D341Med (cell line): Measurements from ENCODE around the gene PRDM8.
"Not testable (repeated sequence)": the region's sequence is repeated elsewhere in the genome, so short reads cannot be mapped to it uniquely, and the experiment has no call there.

ENCODE experiments used
- DNase-seq: peaks from one replicate; pipeline ENCODE4 v3.0.0; 2012; ENCODE audit warnings: low spot score

The PRDM8 gene

GRCh38 chr4:80228460-80228859 lies 31.2 kb downstream of the PRDM8 start:
- no peak for DNase-seq

DNA sequence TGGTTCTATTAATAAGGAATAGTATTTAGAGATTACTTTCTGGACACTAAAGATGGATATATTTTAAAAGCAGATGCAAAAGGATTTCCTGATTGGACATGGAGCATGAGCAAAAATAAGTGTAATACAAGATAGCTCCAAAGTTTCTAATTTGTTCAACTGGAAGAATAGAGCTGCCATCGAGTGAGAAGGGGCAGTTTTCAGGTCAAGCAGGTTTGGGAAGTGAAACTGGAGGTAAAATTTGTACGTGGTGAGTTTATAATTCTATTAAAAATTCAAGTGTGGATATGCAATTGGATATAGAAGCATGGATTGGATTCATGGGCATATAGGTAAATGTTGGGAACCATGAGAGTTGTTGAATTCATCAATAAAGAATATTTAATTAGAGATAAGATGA lies 31.8 kb downstream of the PRDM8 start:
- no peak for DNase-seq

DNA sequence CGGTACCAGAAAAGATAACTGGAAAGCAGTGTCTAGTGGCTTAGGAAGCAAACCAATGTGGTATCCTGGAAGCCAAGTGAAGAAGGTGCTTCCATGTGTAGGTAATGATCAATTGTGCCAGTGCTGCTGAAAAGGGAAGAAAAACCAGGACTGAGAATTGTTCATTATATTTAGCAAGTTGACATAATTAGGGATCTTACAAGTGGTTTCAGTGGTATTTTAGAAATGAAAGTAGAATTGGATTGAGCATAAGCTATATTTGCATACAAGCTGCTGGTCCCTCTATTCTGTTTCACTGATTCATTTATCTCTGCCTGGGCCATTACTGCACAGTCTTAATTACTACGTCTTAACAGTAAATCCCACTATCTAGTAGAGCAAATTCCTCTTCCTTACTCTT lies 32.3 kb downstream of the PRDM8 start:
- no peak for DNase-seq

DNA sequence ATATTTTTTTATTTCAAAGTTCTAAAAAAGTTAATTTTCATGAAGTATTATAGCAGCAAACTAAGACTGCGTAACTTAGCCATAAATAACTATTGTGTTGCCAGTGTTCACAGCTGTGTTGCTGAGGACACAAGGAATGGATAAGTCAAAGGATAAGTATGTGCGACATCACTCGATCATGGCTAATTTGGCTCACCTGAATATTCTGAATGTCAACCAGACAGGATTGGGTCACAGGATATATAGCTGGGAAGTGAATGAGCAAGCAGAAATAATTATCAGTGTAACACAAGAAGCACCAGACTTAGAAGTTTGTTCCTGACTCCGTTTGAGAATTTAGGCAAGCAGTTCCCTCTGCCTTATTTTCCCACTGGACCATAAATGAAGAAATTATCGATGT lies 33.9 kb downstream of the PRDM8 start:
- DNase-seq = no peak

DNA sequence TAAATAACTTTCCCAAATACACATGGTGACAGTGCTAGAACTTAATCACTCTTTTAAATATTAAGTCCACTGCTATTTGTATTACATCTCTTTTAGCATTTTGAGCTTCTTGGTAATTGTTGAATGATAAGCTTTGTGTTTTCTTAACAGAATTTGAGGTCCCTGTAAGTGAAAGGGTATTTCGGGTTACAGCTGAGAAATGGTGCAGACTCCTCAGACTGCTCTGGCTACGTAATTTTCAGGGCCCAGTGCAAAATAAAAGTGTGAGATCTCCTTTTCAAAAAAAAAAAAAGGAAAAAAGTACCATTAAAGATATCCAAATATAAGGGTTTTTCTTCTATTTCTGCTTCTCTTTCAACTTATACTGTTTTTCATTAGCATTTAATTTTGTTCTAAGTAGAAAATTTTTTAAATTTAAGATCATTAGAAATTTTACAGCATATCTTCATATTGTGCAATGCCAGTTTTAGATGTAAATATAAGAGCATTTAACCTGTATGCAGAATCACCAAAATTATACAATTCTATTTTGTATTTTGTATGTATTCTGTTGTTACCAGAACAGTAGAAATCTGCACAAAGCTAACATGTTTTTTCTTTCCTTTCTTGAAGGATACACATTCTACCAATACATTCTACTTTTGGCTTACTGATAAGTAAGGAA lies 35.5 kb downstream of the PRDM8 start:
- no peak for DNase-seq

DNA sequence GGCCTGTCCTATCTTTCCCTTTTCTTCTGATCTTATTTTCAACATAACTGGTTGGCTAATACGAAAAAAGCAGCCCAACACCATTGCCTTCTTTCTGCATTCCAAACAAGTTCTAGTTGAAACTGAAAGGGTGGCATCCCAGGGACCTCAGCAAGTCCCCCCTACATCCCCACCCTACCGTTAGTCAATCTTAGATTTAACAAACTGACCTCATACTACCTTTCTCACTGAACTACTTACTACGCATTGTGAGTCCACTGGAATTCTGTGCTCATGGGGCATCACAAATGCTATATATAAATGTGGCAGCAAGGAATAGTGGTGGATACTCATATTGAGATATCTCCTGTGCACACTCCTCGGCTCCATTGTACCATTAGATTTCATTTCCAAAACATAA lies 36.1 kb downstream of the PRDM8 start:
- DNase-seq = no peak

DNA sequence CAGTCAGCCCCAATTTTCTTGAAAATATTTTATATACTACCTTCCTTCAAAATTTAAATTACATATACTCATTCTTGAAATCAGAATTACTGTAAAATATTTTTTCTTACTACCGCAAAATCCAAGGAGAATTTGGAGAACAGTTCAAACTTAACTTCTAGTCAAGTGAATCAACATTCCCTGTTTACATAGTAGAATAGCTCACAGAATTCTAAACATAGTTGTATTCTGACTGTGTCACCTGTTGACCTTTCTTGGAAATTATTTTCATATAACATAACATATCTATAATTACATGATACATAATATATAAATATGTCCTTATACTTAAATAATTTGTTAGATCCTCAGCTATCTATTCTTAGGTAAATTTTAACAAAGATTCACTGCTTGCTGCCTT lies 38.1 kb downstream of the PRDM8 start:
- no peak for DNase-seq

DNA sequence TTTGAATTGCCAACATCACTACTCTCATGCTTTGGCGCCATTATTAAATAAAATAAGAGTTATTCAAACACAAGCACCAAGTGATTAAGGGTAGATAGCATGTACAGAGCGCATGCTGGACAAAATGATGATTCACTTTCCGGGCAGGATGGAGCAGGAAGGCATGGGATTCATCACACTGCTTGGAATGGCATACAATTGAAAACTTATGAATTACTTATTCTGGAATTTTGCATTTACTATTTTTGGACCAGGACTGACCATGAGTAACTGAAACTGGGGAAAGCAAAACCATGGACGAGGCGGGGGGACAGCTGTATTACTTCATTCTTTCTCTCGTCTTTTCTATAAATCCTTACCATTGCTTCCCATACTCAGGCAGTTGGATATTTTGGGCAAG lies 40.7 kb downstream of the PRDM8 start:
- no peak for DNase-seq

GRCh38 chr4:80239480-80240150 lies 42.3 kb downstream of the PRDM8 start:
- DNase-seq = no peak

DNA sequence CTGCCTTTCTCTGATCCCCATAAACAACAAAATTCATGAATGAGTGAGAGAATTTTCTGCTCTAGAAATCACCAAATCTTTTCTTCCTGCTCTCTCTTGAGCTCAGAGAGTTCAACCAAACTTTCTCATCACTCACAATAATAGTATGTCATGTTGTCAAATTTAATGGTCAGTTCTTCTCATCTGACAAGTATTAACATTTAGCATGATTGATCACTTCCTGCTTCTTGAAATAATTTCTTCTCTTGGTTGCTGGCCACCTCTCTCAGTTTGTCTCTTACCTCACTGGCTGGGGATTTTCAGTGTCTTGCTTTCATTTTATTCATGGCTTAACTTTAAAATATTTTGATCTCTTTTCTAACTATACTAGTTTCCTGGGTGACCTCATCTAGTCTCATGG lies 43.7 kb downstream of the PRDM8 start:
- DNase-seq = no peak

DNA sequence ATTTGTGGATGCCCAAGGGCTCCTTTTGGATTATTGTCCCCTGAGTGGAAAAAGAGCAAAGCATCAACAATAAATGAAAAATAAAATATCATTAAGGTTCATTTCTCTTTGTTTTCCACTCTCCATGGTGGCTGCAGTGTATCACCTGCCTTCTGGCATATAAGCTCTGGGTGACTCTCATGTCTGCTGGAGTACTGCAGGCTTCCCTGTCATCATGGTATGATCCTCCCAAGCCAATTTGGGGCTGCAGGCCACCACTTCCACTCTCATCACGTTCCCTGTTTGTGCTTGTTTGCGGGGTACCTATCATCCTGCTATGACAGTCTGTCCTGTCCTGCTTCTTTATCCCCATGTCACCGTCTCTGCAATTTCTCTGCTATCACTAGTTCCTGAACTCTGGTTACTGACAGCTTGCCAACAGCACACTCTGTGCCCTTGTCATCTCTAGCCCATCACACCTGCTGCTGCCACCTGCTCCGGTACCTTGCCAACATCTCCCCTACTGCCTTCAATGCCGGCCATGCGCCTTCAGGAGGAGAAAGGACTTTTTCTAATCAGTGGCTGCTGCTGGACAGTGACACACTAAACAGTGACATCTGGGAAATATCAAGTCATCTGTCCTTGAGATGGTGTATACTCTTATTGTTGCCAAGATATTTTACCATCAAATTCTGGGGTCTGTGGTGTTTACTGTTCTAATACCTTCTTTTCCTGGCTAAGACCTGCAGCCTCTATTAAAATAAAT lies 46.1 kb downstream of the PRDM8 start:
- no peak for DNase-seq

- not testable (repeated sequence) for DNase-seq
Observed at GRCh38 chr4:80247484-80247883, 50.2 kb downstream of the PRDM8 start.

DNA sequence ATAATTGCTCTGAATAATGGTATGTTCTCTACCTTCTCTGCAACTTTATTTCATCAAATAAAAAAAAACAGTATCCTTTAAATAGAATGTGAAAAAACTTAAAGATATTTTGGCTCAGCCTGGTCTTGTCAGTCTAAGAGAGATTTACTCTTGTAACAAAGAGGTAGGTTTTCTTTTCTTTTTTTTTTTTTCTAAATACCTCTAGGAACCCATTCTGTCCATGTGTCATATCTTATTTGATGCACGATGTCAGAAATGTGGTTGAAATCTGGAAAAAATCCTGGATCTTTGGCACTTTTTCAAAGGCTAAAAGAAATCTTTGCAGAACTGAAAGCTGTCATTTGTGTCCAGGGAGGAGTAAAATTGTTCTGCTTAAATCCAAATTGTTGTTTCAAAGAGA lies 51.8 kb downstream of the PRDM8 start:
- no peak for DNase-seq

GRCh38 chr4:80252427-80252826 lies 55.1 kb downstream of the PRDM8 start:
- no peak for DNase-seq

- no peak for DNase-seq
Observed at GRCh38 chr4:80252953-80253352, 55.6 kb downstream of the PRDM8 start.

DNA sequence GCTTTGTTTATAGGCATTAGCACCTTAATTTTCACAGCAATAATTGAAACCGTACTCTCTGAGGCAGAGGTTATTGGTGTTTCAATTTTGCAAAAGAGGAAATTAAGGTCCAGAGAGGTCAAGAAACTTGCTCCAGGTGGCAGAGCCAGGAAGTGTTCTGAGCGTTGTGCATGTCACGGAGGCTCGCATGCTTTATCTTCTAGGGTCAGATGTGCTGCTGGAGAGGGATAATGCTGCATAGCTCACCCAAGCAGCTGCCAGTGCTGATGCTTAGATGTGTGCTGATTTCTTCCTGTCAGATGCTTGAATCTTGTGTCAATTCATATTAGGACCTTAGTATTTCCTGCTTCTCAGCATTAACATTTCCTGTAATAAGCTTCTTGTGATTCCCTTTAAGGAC lies 56.2 kb downstream of the PRDM8 start:
- DNase-seq = no peak
